Ovary (tissue), 9 donors: Measurements from ENCODE around the gene EIF5A2. TPM values are rescaled to one million over a fixed set of nuclear protein-coding genes. Genes with fewer than 3 reads are reported as not detected.
"Not testable (repeated sequence)": the region's sequence is repeated elsewhere in the genome, so short reads cannot be mapped to it uniquely, and the experiment has no call there.

Source experiments
- DNase-seq, 5 donors: peaks; one replicate each; pipeline ENCODE4 v3.0.0-alpha.2; 2019 to 2020
- H3K27ac ChIP-seq, 2 donors: fragments of 200-600 bp; one replicate each; pipeline versions ENCODE4 v1.5.1 to v1.8.0; 2019 to 2022
- H3K27me3 ChIP-seq: fragments of 200-600 bp; one replicate; pipeline ENCODE4 v1.8.0; 2022
- H3K36me3 ChIP-seq: fragments of 200-600 bp; sonication (generic); one replicate; pipeline ENCODE4 v1.5.1; 2019
- H3K4me1 ChIP-seq: one replicate; pipeline ENCODE4 v1.8.1; 2013; ENCODE audit warnings: mild to moderate bottlenecking, moderate library complexity; ENCODE audit not compliant: insufficient read depth
- H3K4me3 ChIP-seq: fragments of 200-600 bp; sonication (generic); one replicate; pipeline ENCODE4 v1.5.1; 2017
- H3K9me3 ChIP-seq, 2 donors: fragments of 200-600 bp in 1 of 2; sonication (generic) in 1 of 2; one replicate each; pipeline versions ENCODE4 v1.5.1 to v1.8.1; 2013 to 2019; ENCODE audit warnings: mild to moderate bottlenecking in 1 of 2, moderate library complexity in 1 of 2
- EP300 ChIP-seq: sonication (generic); formaldehyde crosslinking; IDR thresholded peaks from one replicate; pipeline ENCODE4 v1.6.1; 2017; ENCODE audit warnings: antibody characterized with exemption
- POLR2A ChIP-seq: fragments of 450-650 bp; IDR thresholded peaks from one replicate; pipeline ENCODE4 v1.6.1; 2017; ENCODE audit warnings: antibody characterized with exemption, mild to moderate bottlenecking, moderate library complexity
- WGBS, 3 donors: extraction: QIAGEN DNeasy Blood & Tissue Kit in 1 of 3; methylation state at CpG; one replicate each; pipeline versions ENCODE4 v1.1.5 to v1.1.7; 2013 to 2017; 5-methylcytosine and 5-hydroxymethylcytosine counted together
- intact Hi-C, 4 donors: fragments of 100-400 bp; cut with DNase I; formaldehyde crosslinking; loops; one replicate each; pipeline versions ENCODE4 v1.11.0 to v1.15.1; 2022 to 2023
- polyA plus RNA-seq, 2 donors: library from polyadenylated mRNA; stranded (reverse); fragments of 200-250 nt in 1 of 2; fragments of 350-450 nt in 1 of 2; fragmentation: Illumina TruSeq in 1 of 2; extraction: RNeasy Lipid Tissue Mini Kit (QIAGEN cat#74804) in 1 of 2; gene quantifications; one replicate each; pipeline ENCODE4 v1.2.3, GENCODE V29; 2013 to 2014
- total RNA-seq, 7 donors: library from RNA; depleted of rRNA in 2 of 7; stranded (reverse); fragments of >200 nt in 2 of 7; fragmentation: NEBNext Ultra II Directional in 3 of 7; extraction: Animal tissue kit (Norgen Biotek cat#: 25700) in 3 of 7; gene quantifications; one replicate each; pipeline versions ENCODE4 v1.1.0 to v1.2.4, GENCODE V29; 2016 to 2023
- TF ChIP-seq, protein P1 (sequence below), 3 donors: fragments of 450-650 bp in 2 of 3; fragments of 200-600 bp in 1 of 3; IDR thresholded peaks; one replicate each; pipeline versions ENCODE4 v1.5.1 to v1.8.0; 2016 to 2022; ENCODE audit warnings: antibody characterized with exemption in 3 of 3, mild to moderate bottlenecking in 1 of 3
- donor health status: DM: no; HTN: no; CAD: no; lungs with moderate emphysema.
- donor health status: DM: no; HTN: no; CAD: no.
- donor health status: Bipolar disorder and iron deficiency.
- donor health status: DM: yes; HTN: yes; CAD: no.
- donor health status: DM: no; HTN: no; CAD: no.
- donor health status: DM: yes; HTN: yes; CAD: no.

The EIF5A2 gene
- total and polyA plus RNA-seq, 9 donors: 3.3 to 19.6 (median 12.5) TPM

DNA sequence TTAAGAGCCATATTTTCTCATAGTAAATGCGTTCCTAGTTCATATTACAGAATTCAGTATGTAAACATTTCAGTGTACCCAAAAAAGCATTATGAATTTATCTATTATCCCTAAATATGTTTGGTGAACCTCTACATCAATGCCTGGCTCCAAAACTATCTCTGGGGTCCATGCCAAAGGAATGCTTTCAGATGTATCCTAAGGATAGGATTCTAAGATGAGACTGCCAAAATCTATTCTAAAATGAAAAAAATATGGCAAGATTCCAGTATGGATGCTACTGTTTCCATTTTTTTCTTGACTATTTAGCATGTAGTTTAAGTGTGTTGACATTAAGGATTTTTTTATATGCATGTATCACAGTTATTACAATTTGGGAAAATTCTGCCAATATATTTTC, 18.8 kb downstream of the EIF5A2 start:
- TF ChIP-seq, protein P1, sequence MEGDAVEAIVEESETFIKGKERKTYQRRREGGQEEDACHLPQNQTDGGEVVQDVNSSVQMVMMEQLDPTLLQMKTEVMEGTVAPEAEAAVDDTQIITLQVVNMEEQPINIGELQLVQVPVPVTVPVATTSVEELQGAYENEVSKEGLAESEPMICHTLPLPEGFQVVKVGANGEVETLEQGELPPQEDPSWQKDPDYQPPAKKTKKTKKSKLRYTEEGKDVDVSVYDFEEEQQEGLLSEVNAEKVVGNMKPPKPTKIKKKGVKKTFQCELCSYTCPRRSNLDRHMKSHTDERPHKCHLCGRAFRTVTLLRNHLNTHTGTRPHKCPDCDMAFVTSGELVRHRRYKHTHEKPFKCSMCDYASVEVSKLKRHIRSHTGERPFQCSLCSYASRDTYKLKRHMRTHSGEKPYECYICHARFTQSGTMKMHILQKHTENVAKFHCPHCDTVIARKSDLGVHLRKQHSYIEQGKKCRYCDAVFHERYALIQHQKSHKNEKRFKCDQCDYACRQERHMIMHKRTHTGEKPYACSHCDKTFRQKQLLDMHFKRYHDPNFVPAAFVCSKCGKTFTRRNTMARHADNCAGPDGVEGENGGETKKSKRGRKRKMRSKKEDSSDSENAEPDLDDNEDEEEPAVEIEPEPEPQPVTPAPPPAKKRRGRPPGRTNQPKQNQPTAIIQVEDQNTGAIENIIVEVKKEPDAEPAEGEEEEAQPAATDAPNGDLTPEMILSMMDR (IDR thresholded peaks at IDR 0.05): no peak
- TF ChIP-seq POLR2A (no peak), EP300 (no peak)
- no peaks in the 10 kb centered on the region for H3K4me1 ChIP-seq
- no peak overlapping the region for H3K27ac ChIP-seq
- DNase-seq: no peak
- no peaks in the 10 kb centered on the region for H3K27me3 ChIP-seq
- H3K4me3 ChIP-seq: no peak overlapping the region
- intact Hi-C loops: no loop called here
- no peaks in the 10 kb centered on the region for H3K9me3 ChIP-seq
- WGBS, 3 donors: 44 to 53% (median 48%) methylated on average over 1 of the region's 1 CpG
- no peaks in the 10 kb centered on the region for H3K36me3 ChIP-seq

DNA sequence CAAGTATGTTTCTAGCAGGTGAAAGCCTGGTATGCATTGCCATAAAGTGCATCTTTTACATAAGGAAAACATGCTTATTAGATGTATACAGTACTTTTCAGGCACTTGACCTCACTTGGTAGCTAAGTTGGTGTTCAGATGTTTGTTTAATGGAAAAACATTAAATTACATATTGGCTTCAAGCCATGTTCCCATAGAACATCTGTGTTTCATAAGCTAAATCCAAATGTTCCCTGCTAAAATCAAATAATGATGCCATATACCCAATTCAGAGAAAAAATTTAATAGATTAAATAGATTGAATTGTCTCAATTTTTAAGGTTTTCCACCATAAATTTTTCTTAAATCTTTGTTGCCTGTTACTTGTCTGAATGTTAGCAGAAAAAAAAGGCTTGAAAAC, 19.3 kb downstream of the EIF5A2 start:
- no peak overlapping the region for H3K4me3 ChIP-seq
- H3K36me3 ChIP-seq: no peaks in the 10 kb centered on the region
- intact Hi-C loops: no loop called here
- H3K27ac ChIP-seq: no peak overlapping the region
- H3K9me3 ChIP-seq: no peaks in the 10 kb centered on the region
- H3K27me3 ChIP-seq: no peaks in the 10 kb centered on the region
- no peak for DNase-seq
- no peaks in the 10 kb centered on the region for H3K4me1 ChIP-seq
- TF ChIP-seq EP300: no peak
- no peak for TF ChIP-seq POLR2A
- TF ChIP-seq, protein P1 (IDR thresholded peaks at IDR 0.05): no peak

DNA sequence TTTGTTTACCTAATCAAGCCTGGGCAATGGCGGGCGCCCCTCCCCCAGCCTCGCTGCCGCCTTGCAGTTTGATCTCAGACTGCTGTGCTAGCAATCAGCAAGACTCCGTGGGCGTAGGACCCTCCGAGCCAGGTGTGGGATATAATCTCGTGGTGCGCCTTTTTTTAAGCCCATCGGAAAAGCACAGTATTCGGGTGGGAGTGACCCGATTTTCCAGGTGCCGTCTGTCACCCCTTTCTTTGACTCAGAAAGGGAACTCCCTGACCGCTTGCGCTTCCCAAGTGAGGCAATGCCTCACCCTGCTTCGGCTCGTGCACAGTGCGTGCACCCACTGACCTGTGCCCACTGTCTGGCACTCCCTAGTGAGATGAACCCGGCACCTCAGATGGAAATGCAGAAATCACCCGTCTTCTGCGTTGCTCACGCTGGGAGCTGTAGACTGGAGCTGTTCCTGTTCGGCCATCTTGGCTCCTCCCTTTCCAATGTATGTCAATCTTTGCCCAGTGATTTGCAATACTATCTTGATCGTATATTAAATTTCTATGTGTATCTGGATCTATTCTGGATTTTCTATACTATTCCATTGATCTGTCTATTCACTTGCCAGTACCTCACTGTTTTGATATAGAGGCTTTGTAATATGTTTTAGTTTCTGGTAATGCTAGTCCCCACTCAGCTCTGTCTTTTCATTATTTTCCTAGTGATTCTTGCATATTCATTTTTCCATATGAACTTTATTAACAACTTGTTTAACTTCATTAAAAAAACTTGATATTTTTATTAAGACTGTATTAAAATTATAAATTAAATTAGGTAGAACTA, 24.1 kb downstream of the EIF5A2 start:
- H3K4me3 ChIP-seq, H3K27ac ChIP-seq, DNase-seq, H3K9me3 ChIP-seq, H3K4me1 ChIP-seq, H3K27me3 ChIP-seq, H3K36me3 ChIP-seq, intact Hi-C loops: not testable (repeated sequence)
- WGBS, 3 donors: 83 to 94% (median 90%) methylated on average over 20 to 24 of the region's 24 CpGs

DNA sequence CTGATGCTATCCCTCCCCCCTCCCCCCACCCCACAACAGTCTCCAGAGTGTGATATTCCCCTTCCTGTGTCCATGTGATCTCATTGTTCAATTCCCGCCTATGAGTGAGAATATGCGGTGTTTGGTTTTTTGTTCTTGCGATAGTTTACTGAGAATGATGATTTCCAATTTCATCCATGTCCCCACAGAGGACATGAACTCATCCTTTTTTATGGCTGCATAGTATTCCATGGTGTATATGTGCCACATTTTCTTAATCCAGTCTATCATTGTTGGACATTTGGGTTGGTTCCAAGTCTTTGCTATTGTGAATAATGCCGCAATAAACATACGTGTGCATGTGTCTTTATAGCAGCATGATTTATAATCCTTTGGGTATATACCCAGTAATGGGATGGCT, 29.7 kb downstream of the EIF5A2 start:
- H3K36me3 ChIP-seq, H3K4me1 ChIP-seq, H3K4me3 ChIP-seq, H3K27ac ChIP-seq, intact Hi-C loops, H3K27me3 ChIP-seq, H3K9me3 ChIP-seq, DNase-seq: not testable (repeated sequence)
- 88 to 100% (median 92%) methylated on average over 2 to 3 of the region's 5 CpGs for WGBS, 3 donors

DNA sequence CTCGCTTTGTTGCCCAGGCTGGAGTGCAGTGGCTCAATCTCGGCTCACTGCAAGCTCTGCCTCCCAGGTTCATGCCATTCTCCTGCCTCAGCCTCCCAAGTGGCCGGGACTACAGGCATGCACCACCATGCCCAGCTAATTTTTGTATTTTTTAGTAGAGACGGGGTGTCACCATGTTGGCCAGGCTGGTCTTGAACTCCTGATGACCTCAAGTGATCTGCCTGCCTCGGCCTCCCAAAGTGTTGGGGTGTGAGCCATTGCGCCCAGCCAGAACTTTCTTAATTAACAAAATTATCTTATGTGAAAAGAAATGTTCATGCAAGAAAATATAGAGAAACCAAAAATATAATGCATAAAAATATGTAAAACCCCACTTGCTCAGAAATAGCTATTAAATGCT, 31.1 kb downstream of the EIF5A2 start:
- H3K27ac ChIP-seq, H3K4me3 ChIP-seq, intact Hi-C loops, H3K36me3 ChIP-seq, H3K4me1 ChIP-seq, H3K27me3 ChIP-seq, DNase-seq, H3K9me3 ChIP-seq: not testable (repeated sequence)
- 89 to 92% (median 90%) methylated on average over 6 of the region's 6 CpGs for WGBS, 3 donors

DNA sequence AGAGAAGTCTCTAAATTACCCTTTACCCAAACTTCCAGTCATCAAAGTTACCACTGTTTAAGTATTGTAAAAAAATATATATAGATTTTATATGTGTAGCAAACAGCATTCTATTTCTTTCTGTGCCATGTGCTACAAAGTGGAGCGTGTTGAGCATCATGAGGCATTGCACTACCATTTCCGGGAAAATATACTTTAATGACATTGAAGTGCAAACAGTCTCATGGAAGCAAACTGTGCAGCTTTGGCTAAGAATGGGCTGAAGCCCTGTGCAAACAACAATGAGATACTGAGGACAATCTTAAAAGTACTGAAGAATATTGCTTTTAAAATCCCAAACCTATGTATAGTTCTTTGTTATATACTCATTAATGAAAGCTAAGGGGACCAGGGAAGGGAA, 31.9 kb downstream of the EIF5A2 start:
- WGBS, 3 donors: 87 to 93% (median 89%) methylated on average over 2 of the region's 2 CpGs

More for the DNA sequence above, 31.9 kb downstream of the EIF5A2 start:
- Histone ChIP-seq H3K36me3 (no peaks in the 10 kb centered on the region), H3K27ac (no peak overlapping the region), H3K4me3 (no peak overlapping the region), H3K9me3 (no peaks in the 10 kb centered on the region), H3K4me1 (no peaks in the 10 kb centered on the region), H3K27me3 (no peaks in the 10 kb centered on the region)
- DNase-seq: no peak
- intact Hi-C loops: no loop called here
- TF ChIP-seq EP300 (no peak), POLR2A (no peak)
- TF ChIP-seq, protein P1 (IDR thresholded peaks at IDR 0.05): no peak
